Prostate gland (tissue), 2 donors: ENCODE results near the gene LBR. TPM values are rescaled to one million over a fixed set of nuclear protein-coding genes. Genes with fewer than 3 reads are reported as not detected.

Experiments used
- DNase-seq: peaks from one replicate; pipeline ENCODE4 v3.0.0-alpha.2; 2019; ENCODE audit warnings: low spot score
- H3K27ac ChIP-seq, 2 donors: fragments of 200-600 bp; sonication (generic); 2 replicates each; pipeline ENCODE4 v1.5.1; 2017 to 2019
- H3K27me3 ChIP-seq: fragments of 200-600 bp; sonication (generic); replicated peaks from 2 replicates; pipeline ENCODE4 v1.5.1; 2019; ENCODE audit not compliant: insufficient read depth
- H3K36me3 ChIP-seq, 2 donors: fragments of 200-600 bp; sonication (generic); 1 replicate in 1 of 2; 2 replicates in 1 of 2; pipeline versions ENCODE4 v1.5.1 to v1.8.1; 2017 to 2019
- H3K4me1 ChIP-seq: fragments of 200-600 bp; sonication (generic); replicated peaks from 2 replicates; pipeline ENCODE4 v1.5.1; 2019
- H3K4me3 ChIP-seq, 2 donors: fragments of 200-600 bp; sonication (generic); 2 replicates each; pipeline ENCODE4 v1.5.1; 2017 to 2019
- H3K9me3 ChIP-seq: fragments of 200-600 bp; sonication (generic); 2 replicates; pipeline ENCODE4 v1.5.1; 2017
- POLR2A ChIP-seq: fragments of 450-650 bp; IDR thresholded peaks from one replicate; pipeline ENCODE4 v1.6.1; 2016; ENCODE audit warnings: antibody characterized with exemption, mild to moderate bottlenecking
- POLR2AphosphoS5 ChIP-seq: sonication (generic); formaldehyde crosslinking; IDR thresholded peaks from one replicate; pipeline ENCODE4 v1.6.1; 2017; ENCODE audit warnings: antibody characterized with exemption
- WGBS: methylation state at CpG from one replicate; pipeline ENCODE4 v1.1.5; 2018; 5-methylcytosine and 5-hydroxymethylcytosine counted together
- intact Hi-C: fragments of 100-400 bp; cut with DNase I; formaldehyde crosslinking; loops from one replicate; pipeline ENCODE4 v1.14.2; 2022
- total RNA-seq, 2 donors: library from RNA; depleted of rRNA; stranded (reverse); fragments of >200 nt; gene quantifications; one replicate each; pipeline ENCODE4 v1.1.0, GENCODE V29; 2016
- TF ChIP-seq, protein P1 (sequence below), 4 experiments: fragments of 200-600 bp in 2 of 4; fragments of 450-650 bp in 2 of 4; sonication (generic) in 2 of 4; IDR thresholded peaks; 1 replicate in 3 of 4; 2 replicates in 1 of 4; pipeline ENCODE4 v1.5.1; 2016 to 2019; ENCODE audit warnings: antibody characterized with exemption in 4 of 4, mild to moderate bottlenecking in 2 of 4, moderate library complexity in 2 of 4

Gene LBR
- total RNA-seq, 2 donors from 2014 or later, result 28.7 to 36.4 TPM

DNA sequence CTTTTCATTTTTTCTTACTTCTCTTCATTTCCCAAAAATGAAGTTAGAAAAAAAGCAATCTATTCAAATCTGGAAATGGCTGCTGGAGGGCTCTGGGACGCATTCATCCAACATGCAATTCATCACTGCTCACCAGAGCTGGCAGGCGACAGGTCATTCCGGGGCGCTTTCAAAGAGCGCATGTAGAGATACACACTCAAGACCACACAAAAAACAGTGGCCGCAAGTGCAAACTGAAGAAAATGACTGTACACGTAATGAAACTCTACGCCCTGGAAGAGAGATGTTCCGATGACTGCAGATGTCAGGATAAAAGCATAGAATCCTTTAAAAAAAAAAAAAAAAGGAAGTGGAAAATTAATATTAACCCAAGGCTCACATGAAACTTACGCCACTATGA lies 15.5 kb downstream of the LBR start:
- no peaks in the 10 kb centered on the region for H3K27me3 ChIP-seq
- H3K9me3 ChIP-seq, result no peaks in the 10 kb centered on the region
- no peaks in the 10 kb centered on the region for H3K4me1 ChIP-seq
- peaks cover 0 to 7% of the 10 kb centered on the region in 2 donors for H3K36me3 ChIP-seq
- no peak overlapping the region for H3K27ac ChIP-seq
- no peak overlapping the region for H3K4me3 ChIP-seq
- WGBS, result 94% methylated on average over 10 of the region's 10 CpGs
- intact Hi-C loops, result no loop called here
- DNase-seq, result no peak
- TF ChIP-seq POLR2A (no peak), POLR2AphosphoS5 (no peak)
- TF ChIP-seq, protein P1, sequence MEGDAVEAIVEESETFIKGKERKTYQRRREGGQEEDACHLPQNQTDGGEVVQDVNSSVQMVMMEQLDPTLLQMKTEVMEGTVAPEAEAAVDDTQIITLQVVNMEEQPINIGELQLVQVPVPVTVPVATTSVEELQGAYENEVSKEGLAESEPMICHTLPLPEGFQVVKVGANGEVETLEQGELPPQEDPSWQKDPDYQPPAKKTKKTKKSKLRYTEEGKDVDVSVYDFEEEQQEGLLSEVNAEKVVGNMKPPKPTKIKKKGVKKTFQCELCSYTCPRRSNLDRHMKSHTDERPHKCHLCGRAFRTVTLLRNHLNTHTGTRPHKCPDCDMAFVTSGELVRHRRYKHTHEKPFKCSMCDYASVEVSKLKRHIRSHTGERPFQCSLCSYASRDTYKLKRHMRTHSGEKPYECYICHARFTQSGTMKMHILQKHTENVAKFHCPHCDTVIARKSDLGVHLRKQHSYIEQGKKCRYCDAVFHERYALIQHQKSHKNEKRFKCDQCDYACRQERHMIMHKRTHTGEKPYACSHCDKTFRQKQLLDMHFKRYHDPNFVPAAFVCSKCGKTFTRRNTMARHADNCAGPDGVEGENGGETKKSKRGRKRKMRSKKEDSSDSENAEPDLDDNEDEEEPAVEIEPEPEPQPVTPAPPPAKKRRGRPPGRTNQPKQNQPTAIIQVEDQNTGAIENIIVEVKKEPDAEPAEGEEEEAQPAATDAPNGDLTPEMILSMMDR (IDR thresholded peaks at IDR 0.05), result no peak

DNA sequence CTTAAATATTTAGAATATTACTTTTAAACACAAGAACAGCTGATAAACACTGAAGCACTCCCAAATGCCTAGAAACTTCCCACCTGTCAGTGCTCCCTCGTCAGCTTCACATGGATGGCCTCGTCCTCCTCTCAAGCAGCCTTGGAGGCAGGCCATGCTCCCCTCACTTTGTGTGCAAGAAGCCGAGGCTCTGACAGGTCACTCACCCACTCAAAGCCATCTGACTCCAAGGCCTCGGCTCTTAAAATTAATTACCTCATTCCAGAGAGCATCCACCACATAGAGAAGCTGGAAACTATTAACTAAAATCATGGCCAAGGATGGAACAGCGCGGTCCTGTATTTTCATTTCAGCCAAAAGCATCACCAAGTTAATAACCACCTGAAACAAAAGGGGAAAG lies 17.8 kb downstream of the LBR start:
- 46% methylated on average over 6 of the region's 6 CpGs for WGBS
- Histone ChIP-seq H3K9me3 (no peaks in the 10 kb centered on the region), H3K4me1 (no peaks in the 10 kb centered on the region), H3K4me3 (no peak overlapping the region), H3K27me3 (no peaks in the 10 kb centered on the region), H3K36me3 (peaks cover 0 to 7% of the 10 kb centered on the region in 2 donors), H3K27ac (no peak overlapping the region)
- TF ChIP-seq, protein P1 (IDR thresholded peaks at IDR 0.05), result no peak
- TF ChIP-seq POLR2AphosphoS5 (no peak), POLR2A (no peak)
- intact Hi-C loops, result no loop called here
- no peak for DNase-seq

DNA sequence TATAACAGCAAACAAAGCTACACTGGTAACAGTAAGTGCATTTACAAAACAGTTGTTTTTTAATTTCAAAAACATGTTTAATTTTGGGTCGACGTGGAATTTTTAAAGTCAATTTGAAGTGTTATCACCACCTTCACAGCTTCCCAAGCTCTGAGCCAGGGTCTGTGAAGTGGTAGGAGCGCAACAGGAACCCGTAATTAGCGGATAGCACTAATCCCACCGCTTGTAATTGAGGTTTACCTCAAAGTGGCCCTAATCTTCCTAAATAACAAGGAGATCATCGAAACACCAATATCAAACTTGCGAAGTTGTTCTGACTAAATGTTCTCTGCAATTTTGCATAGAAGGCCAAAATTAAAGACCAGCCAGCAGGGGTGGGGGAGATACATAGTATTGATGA lies 18.8 kb downstream of the LBR start:
- TF ChIP-seq, protein P1 (IDR thresholded peaks at IDR 0.05), result no peak
- no peak for TF ChIP-seq POLR2AphosphoS5
- Histone ChIP-seq H3K36me3 (peaks cover 0 to 7% of the 10 kb centered on the region in 2 donors), H3K4me1 (no peaks in the 10 kb centered on the region), H3K27me3 (no peaks in the 10 kb centered on the region), H3K9me3 (no peaks in the 10 kb centered on the region), H3K4me3 (no peak overlapping the region), H3K27ac (no peak overlapping the region)
- WGBS, result 84% methylated on average over 8 of the region's 8 CpGs
- DNase-seq, result no peak
- intact Hi-C loops, result no loop called here

DNA sequence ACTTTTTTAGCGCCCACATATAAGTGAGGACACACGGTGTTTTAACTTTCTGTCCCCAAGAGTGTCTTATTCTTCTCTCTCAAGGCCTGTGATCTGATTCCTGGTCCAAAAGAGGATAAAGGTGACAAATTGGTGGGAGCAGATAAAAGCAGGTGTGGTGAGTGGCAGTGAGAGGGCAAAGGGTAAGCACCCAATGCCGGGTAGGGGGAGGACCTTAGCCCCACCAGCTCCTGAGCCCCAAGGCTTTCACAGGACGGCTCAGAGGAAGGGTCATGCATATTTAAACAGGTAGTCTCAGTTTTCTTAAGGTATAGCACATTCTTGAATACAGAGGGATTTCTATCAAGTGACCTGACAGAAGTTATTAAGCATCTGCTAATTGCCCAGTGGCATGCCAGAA lies 19.6 kb downstream of the LBR start:
- WGBS, result 78% methylated on average over 4 of the region's 4 CpGs
- H3K4me1 ChIP-seq, result no peaks in the 10 kb centered on the region
- peaks cover 0 to 7% of the 10 kb centered on the region in 2 donors for H3K36me3 ChIP-seq
- intact Hi-C loops, result no loop called here
- H3K27ac ChIP-seq, result no peak overlapping the region
- no peaks in the 10 kb centered on the region for H3K27me3 ChIP-seq
- TF ChIP-seq, protein P1 (IDR thresholded peaks at IDR 0.05), result no peak
- TF ChIP-seq POLR2AphosphoS5 (no peak), POLR2A (no peak)
- DNase-seq, result no peak
- H3K4me3 ChIP-seq, result no peak overlapping the region
- no peaks in the 10 kb centered on the region for H3K9me3 ChIP-seq

DNA sequence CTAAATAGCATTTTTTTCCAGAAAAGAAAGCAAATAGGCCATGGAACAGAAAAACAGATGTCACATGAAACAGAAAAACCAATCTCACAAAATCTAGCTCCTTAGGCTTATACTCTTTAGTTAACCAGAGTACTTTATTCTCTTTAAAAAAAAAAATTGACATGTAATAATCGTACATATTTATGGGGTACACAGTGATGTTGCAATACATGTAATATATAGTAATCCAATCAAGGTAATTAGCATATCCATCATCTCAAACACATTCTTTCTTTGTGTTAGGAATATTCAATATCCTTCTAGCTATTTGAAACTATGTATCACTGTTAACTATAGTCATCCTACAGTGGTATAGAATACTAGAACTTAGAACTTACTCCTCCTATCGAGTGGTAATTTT lies 20.1 kb downstream of the LBR start:
- Histone ChIP-seq H3K9me3 (no peaks in the 10 kb centered on the region), H3K4me1 (no peaks in the 10 kb centered on the region), H3K36me3 (peaks cover 0 to 7% of the 10 kb centered on the region in 2 donors), H3K4me3 (no peak overlapping the region), H3K27ac (no peak overlapping the region), H3K27me3 (no peaks in the 10 kb centered on the region)
- intact Hi-C loops, result no loop called here
- no peak for TF ChIP-seq POLR2AphosphoS5
- no peak for TF ChIP-seq POLR2A
- TF ChIP-seq, protein P1 (IDR thresholded peaks at IDR 0.05), result no peak
- WGBS, result 96% methylated on average over 2 of the region's 2 CpGs
- no peak for DNase-seq
